Loucy (cell line): ENCODE measurements around the gene GAREM2.

Source experiments
- CTCF ChIP-seq: fragments of 200-600 bp; sonication (generic); conservative IDR thresholded peaks from 2 replicates; pipeline ENCODE4 v1.5.1; 2014; ENCODE audit warnings: mild to moderate bottlenecking, antibody characterized with exemption, low read length
- EZH2phosphoT487 ChIP-seq: fragments of 200-600 bp; IDR thresholded peaks from 2 replicates; pipeline ENCODE4 v1.6.1; 2018; ENCODE audit warnings: antibody characterized with exemption, mild to moderate bottlenecking, moderate library complexity, borderline replicate concordance

- no peak for TF ChIP-seq CTCF
- TF ChIP-seq EZH2phosphoT487: no peak
Observed at GRCh38 chr2:26197516-26197915, 24.6 kb downstream of the GAREM2 start.
